ENCODE measurements around the gene GATAD2A.
A peak's percentile ranks its signal among the peaks of the same experiment; 100 is the strongest.
"Not testable (repeated sequence)": the region's sequence is repeated elsewhere in the genome, so short reads cannot be mapped to it uniquely, and the experiment has no call there.

GATAD2A gene, protein sequence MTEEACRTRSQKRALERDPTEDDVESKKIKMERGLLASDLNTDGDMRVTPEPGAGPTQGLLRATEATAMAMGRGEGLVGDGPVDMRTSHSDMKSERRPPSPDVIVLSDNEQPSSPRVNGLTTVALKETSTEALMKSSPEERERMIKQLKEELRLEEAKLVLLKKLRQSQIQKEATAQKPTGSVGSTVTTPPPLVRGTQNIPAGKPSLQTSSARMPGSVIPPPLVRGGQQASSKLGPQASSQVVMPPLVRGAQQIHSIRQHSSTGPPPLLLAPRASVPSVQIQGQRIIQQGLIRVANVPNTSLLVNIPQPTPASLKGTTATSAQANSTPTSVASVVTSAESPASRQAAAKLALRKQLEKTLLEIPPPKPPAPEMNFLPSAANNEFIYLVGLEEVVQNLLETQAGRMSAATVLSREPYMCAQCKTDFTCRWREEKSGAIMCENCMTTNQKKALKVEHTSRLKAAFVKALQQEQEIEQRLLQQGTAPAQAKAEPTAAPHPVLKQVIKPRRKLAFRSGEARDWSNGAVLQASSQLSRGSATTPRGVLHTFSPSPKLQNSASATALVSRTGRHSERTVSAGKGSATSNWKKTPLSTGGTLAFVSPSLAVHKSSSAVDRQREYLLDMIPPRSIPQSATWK

DNA sequence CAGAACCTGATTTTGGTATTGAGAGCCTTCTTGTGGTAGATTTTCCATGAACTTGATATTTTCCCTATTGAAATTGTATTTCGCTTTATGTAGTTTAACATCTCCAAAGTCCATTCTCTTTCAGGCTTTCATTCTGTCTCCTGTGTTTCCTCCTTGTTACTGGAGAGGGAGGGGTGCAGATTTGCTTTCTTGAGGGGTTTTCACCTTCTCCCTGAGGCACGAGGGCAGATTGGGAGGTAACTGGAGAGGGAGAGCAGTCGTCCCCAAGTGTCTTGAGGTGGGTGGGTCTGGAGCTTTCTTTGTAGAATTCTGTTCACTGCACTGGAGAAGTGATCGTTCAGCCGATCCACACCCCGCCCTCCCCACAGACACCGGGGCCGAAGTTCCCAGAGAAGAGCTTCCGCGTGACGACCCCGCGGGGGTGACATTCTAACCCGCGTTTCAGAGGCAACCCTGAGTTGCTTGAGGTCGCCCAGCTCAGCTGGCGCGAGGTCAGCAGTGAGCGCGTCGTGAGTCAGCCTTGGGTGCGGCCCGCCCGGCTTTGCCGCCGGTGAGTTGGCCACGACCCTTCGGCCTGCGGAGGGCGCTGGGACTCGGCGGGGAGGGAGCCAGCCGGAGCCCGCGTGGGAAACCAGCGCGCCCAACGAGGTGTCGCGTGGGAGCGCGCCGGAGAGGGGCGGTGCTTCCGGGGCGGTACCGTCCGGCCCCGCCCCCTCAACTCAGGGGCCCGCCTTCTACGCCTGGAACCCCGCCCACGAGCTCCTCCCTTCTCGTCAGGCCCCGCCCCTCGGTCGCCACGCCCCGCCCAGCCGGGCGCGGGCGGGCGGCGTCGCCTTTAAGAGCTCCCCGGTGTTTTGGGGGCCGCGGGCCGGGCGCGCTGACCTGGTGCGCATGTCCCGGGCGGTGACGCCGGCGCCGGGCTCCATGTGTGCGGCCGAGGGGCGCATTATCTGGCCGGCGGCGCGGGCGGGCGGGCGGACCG, at the start of gene GATAD2A:
GATAD2A (plus strand) TSS at position 797 of the 982 bp plus-strand sequence. CDS start 59,671 bp downstream, outside the sequence.
- DNase-seq (ENCODE audit: low read depth): peak; percentile 93

DNA sequence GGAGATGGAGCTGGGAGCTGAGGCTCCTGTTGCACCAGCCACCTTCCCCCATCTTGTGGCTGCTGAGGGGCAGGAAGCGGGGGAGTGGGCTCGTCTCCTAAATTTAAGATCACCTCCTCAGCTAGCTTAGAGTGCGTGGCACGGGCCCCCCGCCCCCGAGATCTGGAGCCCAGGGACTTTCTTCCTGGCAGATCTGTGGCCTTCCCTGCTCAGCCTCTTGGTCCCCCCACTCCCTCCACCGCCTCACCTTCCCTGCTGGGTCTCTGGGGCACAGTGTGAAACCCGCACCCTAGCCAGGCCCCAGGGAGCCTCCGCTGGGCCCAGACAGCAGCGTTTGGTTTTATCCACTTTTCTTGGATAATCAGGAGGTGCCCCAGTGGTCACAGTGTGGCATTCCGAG, 49.0 kb upstream of the GATAD2A start:
- no peak for DNase-seq (ENCODE audit: low read depth)

GRCh38 chr19:19356901-19357566, 48.4 kb upstream of the GATAD2A start:
- DNase-seq (ENCODE audit: low read depth): no peak

- DNase-seq (ENCODE audit: low read depth): peak; percentile 85
Measured at GRCh38 chr19:19361075-19361594, 44.3 kb upstream of the GATAD2A start.

DNA sequence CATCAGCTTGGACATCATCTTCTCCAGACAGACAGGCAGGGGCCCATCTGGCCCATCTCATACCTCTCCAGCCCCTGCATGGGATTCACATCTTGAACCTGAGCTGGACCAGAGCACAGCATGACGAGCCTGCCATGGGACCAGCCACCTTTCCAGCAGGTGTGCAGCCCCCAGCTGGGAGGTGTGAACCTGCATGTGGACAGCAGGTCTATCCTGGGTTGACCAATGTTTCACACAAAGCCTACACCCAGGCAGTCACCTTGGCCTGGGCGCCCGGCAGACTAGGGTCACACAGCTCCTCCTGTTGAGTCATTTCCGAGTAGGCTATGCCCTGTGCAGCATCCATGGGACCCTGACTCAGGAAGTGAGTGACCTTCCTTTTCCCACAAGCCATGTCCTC, 43.4 kb upstream of the GATAD2A start:
- no peak for DNase-seq (ENCODE audit: low read depth)

DNA sequence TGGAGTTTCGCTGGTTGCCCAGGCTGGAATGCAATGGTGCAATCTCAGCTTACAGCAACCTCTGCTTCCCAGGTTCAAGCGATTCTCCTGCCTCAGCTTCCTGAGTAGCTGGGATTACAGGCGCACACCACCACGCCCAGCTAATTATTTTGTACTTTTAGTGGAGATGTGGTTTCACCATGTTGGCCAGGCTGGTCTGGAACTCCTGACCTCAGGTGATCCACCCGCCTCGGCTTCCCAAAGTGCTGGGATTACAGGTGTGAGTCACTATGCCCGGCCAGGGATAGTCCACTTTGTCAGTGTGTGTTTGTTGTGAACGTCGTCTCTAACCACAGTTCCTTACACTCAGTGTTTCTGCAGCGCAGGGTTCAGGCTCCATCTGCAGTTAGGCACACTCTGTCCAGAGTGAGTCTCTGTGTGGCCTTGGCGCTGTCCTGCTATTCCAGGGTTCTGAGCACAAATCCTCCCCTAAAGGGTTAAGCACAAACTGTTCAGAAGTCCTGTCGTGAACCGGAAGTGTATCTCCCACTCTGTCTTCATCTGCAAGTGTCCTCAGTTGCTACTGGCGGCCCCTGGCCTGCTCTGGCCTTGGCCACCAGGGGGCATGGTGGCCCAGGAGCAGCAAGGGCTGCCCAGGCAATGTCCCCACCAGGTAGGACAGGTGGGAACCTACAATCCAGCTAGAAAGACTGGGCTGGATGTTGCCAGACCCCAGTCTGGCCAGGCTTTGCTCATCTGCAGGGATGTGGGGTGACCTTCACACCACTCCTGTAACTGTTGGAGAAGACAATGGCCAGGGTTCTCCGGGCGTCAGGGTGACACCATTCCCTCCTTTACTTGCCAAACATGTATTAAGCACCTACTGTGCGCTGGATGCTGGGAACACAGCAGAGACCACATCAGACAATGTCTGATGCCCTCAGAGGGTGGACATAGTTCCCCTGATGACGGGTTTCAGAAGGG, 38.8 kb upstream of the GATAD2A start:
- DNase-seq (ENCODE audit: low read depth): peak; percentile 75

DNA sequence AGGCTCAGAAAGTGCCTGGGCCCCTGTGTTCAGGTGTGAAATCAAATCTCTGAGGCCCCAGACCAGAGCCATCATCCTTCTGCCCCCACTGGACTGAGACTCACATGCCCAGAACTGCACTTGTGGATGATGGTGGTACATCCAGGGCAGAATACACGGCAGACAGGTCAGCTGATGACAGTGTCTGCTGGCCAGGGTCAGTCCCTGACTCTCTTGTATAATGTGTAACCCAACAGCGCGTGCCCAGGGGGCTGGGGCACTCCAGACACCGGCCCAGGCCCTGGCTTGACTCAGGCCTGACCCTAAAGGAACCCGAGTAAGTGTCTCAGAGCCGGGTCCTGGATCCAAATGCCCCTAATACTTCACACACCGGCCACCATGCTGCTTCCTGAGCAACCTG, 37.4 kb upstream of the GATAD2A start:
- no peak for DNase-seq (ENCODE audit: low read depth)

GRCh38 chr19:19371059-19371458, 34.4 kb upstream of the GATAD2A start:
- no peak for DNase-seq (ENCODE audit: low read depth)

DNA sequence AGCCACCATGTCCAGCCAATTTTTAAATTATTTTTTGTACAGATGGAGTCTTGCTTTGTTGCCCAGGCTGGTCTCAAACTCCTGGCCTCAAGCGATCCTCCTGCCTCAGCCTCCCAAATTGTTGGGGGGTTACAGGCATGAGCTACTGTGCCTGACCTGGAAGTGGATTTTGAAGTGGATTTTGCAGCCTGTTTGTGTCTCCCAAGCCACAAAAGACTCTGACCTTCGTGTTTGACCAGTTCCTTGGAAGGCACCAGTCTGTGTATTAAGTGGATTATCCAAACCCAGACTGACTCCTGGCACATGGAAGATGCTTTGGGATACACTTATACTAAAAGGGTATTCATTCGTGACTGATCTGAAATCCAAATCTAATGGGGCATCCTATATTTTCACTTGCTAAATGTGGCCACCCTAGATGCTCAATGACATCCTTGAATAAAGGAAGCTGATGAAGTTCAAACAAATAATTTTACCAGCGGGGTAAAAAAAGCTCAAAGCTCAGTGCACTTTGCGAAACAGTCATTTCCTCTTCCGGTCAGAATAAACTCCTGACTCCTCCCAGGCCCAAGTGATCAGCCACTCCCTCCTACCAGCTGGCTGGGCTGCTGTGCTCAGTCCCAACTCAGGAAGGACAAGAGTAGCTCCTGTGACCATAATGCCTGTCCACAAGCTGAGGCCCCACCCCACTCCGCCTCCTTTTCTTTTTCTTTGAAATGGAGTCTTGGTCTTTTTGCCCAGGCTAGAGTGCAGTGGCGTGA, 32.6 kb upstream of the GATAD2A start:
- peak; percentile 72 for DNase-seq (ENCODE audit: low read depth)

- DNase-seq (ENCODE audit: low read depth): no peak
Measured at GRCh38 chr19:19379527-19379926, 25.9 kb upstream of the GATAD2A start.

DNA sequence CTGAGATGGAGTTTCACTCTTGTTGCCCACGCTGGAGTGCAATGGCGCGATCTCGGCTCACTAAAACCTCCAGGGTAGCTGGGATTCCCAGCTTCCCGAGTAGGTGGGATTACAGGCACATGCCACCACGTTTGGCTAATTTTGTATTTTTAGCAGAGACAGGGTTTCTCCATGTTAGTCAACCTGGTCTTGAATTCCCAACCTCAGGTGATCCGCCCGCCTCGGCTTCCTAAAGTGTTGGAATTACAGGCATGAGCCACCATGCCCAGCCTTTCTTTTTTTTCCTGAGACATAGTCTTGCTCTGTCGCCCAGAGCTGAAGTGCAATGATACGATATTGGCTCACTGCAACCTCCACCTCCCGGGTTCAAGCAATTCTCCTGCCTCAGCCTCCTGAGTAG, 25.2 kb upstream of the GATAD2A start:
- DNase-seq (ENCODE audit: low read depth): not testable (repeated sequence)

DNA sequence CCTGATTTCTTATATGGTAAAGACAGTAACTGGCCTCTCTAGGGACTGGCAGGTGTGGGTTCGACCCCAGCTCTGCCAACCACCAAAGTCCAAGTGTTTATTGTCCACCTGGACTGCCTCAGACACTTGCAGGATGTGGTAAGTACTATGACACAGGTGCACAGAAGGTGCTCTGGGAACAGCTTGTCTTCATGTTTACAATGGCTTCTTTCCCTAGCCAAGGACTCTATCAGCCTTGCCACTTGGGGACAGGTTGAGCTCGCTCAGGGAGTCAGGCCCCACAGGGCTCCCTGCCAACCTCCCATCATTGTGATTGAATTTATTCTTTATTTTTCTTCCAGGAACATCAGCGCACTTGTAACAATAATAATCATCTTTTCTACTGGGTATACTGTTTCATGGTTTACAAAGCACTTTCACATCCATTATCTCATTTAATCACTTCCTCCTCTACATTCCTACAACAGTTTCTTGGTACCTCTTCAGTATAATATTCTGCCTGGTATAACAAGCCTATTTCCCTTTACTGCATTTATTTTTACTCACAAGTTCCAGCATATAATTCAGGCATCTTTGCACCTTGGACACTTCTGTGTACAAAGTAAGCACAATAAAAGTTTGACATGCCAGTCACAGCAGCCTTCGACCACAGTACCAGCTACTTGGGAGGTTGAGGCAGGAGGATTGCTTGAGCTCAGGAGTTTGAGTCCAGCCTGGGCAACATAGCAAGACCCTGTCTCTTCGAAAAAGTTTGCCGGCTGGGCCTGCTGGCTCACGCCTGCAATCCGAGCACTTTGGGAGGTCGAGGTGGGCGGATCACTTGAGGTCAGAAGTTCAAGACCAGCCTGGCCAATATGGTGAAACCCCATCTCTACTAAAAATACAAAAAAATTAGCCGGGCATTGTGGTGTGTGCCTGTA, 24.2 kb upstream of the GATAD2A start:
- no peak for DNase-seq (ENCODE audit: low read depth)

DNA sequence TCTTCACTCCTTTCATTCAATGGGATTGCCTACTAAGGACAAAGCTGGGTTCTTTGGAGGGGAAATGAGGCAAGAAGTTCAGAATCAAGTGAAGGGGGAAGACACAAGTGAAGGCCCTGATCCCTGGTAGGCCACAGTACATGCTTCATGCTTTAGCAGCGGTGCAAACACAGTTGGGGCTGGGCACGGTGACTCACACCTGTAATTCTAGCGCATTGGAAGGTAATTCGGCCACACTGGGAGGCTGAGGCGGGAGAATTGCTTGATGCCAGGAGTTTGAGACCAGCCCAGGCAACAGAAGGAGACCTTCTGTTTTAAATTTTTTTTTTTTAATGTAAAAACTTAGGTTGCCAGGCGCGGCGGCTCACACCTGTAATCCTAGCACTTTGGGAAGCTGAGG, 23.4 kb upstream of the GATAD2A start:
- no peak for DNase-seq (ENCODE audit: low read depth)

DNA sequence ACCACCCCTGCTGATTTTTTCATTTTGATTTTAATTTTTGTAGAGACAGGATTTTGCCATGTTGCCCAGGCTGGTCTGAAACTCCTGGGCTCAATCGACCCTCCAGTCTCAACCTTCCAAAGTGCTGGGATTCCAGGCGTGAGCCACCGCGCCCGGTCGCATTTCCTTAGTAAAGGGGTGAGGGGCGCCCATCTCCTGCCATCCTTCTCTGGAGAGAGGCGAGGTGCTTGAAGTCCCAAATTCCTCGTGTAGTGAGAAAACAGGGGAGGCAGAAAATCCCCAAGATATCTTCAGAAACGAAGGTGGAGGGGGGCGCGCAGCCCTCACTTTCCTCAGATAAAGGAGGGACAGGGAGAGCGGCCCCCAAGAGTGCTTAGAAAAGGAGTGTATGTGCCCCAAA, 21.0 kb upstream of the GATAD2A start:
- no peak for DNase-seq (ENCODE audit: low read depth)

GRCh38 chr19:19385131-19385895, 20.2 kb upstream of the GATAD2A start:
- DNase-seq (ENCODE audit: low read depth): peak; percentile 100

DNA sequence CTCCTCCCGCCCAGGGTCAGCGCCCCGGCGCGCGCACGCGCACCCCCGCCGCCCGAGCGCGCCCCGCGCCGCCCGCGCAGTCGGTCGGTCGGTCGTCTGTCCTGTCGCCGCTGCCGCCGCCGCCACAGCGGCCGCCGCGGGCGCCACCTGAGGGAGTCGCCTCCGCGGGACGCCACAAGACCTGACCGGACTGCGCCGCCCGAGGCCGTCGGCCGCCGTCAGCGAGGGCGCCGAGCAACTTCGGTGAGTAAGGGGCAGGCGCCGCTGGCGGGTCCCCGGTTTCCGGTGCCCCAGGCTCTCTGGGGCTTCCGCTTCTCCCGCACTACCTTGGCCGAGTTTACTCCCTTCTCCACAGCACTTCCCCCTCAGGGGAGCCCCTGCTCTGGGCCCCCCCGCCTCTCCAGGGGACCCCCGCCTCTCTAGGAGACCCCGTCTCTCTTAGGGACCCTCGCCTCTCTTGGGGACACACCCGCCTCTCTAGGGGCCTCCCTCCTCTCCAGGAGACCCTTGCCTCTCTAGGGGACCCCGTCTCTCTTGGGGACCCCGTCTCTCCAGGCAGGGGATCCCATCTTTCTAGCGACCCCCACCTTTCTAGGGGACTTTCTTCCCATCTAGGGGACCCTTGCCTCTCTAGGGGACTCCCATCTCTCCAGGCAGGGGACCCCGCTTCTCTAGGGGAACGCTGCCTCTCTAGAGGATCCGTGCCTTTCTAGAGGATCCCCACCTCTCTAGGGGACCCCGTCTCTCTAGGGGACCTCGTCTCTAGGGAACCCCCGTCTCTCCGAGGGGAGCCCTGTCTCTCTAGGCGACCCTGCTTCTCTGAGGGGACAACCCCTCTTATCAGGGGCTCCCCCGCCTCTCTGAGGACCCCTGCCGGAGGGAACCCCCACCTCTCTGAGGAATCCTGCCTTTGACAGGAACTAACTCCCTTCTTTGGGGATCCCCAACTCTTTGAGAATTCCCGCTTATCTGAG, 19.3 kb upstream of the GATAD2A start:
- DNase-seq (ENCODE audit: low read depth): no peak

DNA sequence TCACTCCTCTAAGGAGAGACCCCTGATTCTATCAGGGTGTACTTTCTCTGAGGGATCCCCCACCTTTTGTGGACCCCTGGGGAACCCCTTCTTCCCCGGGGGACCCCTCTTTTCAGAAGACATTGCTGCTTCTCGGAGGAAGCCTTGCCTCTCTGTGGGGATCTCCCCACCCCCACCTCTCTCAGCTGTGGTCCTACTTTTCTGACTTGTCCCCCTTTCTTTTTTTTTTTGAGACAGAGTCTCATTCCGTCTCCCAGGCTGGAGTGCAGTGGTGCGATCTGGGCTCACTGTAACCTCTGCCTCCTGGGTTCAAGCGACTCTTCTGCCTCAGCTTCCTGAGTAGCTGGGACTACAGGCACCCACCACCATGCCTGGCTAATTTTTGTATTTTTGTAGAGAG, 18.4 kb upstream of the GATAD2A start:
- DNase-seq (ENCODE audit: low read depth): no peak
